NCI-H146 (cell line): ENCODE data around the gene ARFGAP1.

ENCODE experiments used
- DNase-seq: peaks from one replicate; lab custom pipeline; 2025; lab: John Stamatoyannopoulos, UW

The ARFGAP1 gene

GRCh38 chr20:63309261-63310071, 36.9 kb downstream of the ARFGAP1 start:
- DNase-seq, result peak; percentile 60

GRCh38 chr20:63310265-63310991, 37.8 kb downstream of the ARFGAP1 start:
- no peak for DNase-seq

- no peak for DNase-seq
Observed at GRCh38 chr20:63311186-63311832, 38.7 kb downstream of the ARFGAP1 start.

GRCh38 chr20:63311833-63312243, 39.2 kb downstream of the ARFGAP1 start:
- no peak for DNase-seq

- DNase-seq, result no peak
Observed at GRCh38 chr20:63312273-63312672, 39.7 kb downstream of the ARFGAP1 start.

- no peak for DNase-seq
Observed at GRCh38 chr20:63312690-63313348, 40.2 kb downstream of the ARFGAP1 start.

GRCh38 chr20:63313349-63314014, 40.9 kb downstream of the ARFGAP1 start:
- no peak for DNase-seq

GRCh38 chr20:63314015-63314471, 41.4 kb downstream of the ARFGAP1 start:
- DNase-seq, result no peak

DNA sequence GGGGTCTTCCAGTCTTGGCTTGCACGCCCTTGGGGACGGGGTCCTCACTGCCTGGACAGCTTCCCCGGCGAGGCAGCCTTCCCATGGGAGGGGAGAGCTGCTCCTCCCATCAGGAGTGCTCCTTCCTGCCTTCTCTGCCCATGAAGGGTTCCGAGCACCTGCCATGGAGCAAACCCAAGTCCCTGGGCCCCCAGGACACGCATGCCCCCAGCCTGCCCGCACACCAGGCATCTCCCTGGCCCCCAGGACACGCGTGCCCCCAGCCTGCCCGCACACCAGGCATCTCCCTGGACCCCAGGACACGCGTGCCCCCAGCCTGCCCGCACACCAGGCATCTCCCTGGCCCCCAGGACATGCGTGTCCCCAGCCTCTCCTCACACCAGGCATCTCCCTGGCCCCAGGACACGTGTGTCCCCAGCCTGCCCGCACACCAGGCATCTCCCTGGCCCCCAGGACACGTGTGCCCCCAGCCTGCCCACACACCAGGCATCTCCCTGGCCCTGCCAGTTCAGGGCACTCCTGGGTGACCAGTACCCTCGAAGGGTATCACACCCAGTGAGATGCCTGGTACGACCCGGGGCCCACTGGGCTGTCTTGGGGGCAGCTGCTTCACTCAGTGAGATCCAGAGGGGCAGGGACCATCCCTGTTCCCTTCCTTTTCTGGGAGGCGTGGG, 42.1 kb downstream of the ARFGAP1 start:
- no peak for DNase-seq

GRCh38 chr20:63315240-63315689, 42.7 kb downstream of the ARFGAP1 start:
- DNase-seq, result no peak

DNA sequence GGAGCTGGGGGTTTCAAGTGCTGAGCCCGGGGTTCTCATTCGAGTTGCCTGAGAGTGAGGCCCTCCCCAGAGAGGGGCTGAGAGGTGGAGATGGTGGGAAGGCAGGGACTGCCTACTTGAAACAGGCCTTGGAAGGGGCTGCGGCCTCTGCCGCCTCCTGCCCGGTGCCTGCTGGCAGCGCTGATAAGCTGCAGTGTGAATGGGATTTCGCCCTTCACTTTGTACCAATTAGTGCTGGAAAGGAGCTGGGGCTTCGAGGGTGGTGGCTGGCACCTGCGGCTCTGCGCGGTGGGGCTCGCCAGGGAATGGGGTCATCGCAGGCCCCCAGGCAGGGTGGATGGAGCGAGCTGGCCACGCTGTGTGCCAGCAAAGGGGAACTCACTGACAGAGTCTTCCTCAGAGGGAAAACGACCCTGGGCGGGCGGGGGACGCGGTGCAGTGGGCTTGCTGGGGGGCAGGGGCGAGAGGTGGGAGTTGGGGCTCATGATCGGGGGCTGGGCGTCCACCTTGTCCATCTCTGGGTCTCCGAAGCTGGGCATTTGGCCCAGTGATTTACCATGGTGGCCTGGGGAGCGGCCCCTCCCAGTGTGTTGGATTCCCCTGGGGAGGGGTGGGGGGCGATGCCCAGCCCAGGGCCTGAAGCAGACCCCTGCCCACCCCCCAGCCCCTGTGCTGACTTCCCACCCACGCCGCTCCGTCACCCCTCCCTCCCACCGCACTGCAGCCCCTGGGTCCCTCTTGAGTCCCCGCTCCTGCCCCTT, 43.3 kb downstream of the ARFGAP1 start:
- DNase-seq, result no peak

DNA sequence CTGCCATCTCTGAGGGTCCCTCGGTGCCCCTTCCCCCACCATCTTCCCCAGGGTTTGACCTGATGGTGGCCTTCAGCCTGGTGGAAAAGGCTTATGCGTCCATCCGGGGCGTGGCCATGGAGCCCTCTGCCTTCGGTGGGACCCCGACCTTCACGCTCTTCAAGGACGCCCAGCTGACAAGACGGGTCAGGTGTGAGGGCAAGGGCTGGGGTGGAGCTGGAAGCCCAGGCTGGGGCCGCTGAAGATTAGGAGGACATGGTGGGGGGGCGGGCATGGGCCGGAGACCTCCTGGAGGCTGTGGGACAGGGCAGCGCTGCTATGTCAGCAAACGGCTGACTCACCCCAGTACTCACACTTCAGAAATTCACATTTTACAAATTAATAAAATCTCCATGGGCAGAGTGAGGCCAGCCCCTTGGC, 43.9 kb downstream of the ARFGAP1 start:
- DNase-seq, result no peak

- no peak for DNase-seq
Observed at GRCh38 chr20:63317061-63317460, 44.4 kb downstream of the ARFGAP1 start.

DNA sequence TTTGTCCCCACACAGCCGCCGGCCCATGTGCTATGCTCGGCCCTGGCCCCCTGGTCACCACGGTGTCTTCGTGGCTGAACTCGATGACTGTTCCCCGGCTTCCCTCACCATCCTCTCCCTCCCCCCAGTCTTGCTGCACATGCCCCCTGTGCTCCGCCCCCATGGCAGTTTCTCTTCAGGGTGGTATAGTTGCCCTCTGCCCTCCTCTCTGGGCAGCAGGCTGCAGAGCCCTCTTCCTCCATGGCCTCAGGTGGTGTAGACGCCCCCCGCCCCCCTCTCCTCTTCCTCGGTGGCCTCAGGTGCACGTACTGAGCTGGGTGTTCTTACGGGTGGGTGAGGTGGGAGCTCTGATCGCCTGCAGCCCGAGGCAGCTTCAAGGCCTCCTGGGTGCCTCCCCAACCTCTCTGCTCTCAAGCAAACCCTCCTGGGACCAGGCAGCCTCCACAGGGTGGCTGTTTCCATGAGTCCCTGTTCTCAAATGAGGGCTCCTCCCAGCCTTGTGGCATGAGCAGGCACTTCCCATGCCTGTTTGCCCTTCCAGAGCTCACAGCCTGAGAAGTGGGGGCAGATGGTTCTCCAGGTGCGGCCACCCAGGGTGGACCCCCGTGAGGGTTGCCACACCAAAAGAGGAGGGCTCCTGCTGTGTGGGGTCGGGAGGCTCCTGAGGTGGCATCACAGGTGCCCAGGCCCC, 45.1 kb downstream of the ARFGAP1 start:
- DNase-seq, result no peak

DNA sequence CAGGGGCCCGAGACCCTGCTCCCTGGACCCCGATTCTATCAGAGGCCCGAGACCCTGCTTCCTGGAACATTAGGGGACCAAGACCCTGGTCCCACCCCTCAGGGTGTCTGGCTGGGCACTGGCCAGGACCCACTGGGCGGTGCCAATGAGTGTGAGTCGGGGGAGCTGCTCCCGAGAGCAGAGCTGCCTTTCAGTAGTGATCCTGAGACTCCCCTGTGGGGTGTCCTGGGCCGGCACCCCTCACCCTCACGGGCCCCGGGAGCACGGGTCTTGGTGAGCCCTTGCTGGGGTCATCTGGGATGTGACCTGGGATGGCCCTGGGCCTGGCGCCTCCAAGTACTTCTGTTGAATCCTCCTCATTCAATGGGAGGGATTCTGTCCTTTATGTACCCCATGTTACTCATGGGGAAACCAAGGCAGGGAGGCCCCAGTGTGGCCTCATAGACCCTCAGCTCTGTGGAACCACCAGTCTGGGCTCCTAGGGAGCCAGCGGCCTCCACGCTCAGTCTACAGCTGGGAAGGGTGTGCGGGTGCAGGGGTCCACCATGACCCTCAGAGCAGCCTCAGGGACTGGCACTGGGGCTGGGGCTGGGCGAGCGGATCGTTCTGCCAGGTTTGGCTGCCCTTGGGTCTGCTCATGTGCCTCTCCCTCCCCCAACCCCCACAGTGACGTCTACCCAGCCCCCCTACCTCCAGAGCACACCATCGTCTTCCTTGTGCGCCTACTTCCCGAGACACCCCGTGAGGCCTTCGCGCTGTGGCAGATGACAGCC, 46.0 kb downstream of the ARFGAP1 start:
- no peak for DNase-seq

GRCh38 chr20:63319164-63320040, 46.8 kb downstream of the ARFGAP1 start:
- DNase-seq, result no peak

GRCh38 chr20:63320041-63320511, 47.5 kb downstream of the ARFGAP1 start:
- DNase-seq, result no peak
